GM23338 (cell line): ENCODE data around the gene ETV1.

Source experiments
- CTCF ChIP-seq, 2 experiments: fragments of 200-600 bp in 1 of 2; sonication (generic) in 1 of 2; conservative IDR thresholded peaks; 2 replicates each; pipeline versions ENCODE4 v1.5.1 to v1.6.1; 2016 to 2017; ENCODE audit warnings: antibody characterized with exemption in 2 of 2, low read depth in 2 of 2, mild to moderate bottlenecking in 2 of 2, moderate library complexity in 1 of 2
- EZH2 ChIP-seq: fragments of 200-600 bp; sonication (generic); IDR thresholded peaks from one replicate; pipeline ENCODE4 v1.8.0; 2017; ENCODE audit warnings: antibody characterized with exemption, mild to moderate bottlenecking, low read depth; ENCODE audit not compliant: unreplicated experiment
- REST ChIP-seq: IDR thresholded peaks from one replicate; pipeline ENCODE4 v1.6.1; 2018; ENCODE audit warnings: antibody characterized with exemption; ENCODE audit not compliant: unreplicated experiment
- ZNF114 ChIP-seq: fragments of 250-450 bp; sonication (Bioruptor Pico); IDR thresholded peaks from 2 replicates; pipeline ENCODE4 v1.5.0; 2020; ENCODE audit warnings: mild to moderate bottlenecking, moderate library complexity

- TF ChIP-seq CTCF (conservative IDR thresholded peaks at IDR 0.05; ENCODE audit: low read depth in 2 of 2) (no peak), EZH2 (no peak), REST (no peak), ZNF114 (CRISPR knock-in tag) (no peak)
Measured at GRCh38 chr7:13856012-13856411, 133.5 kb downstream of the ETV1 start.
